Endothelial cell of umbilical vein (primary cell): ENCODE measurements around the gene LSM3. TPM values are rescaled to one million over a fixed set of nuclear protein-coding genes. Genes with fewer than 3 reads are reported as not detected.

Experiments
- BruUV-seq: library from RNA; stranded (reverse); fragments of 400-500 nt; replicated peaks from 2 replicates; lab custom pipeline; 2021; lab: Mats Ljungman, UMichigan
- CTCF ChIA-PET: fragments of 300-600, 350-600 bp; sonication (Branson Sonifier 250); formaldehyde crosslinking; loops from one replicate; lab custom pipeline; 2021; ENCODE audit warnings: antibody characterized with exemption, inconsistent platforms; lab: Charles Lee
- POLR2A ChIA-PET: fragments of 300-600, 350-600 bp; sonication (Branson Sonifier 250); formaldehyde crosslinking; loops from one replicate; lab custom pipeline; 2021; ENCODE audit warnings: antibody characterized with exemption, inconsistent platforms; lab: Charles Lee
- DNase-seq: peaks from one replicate; pipeline ENCODE4 v3.0.0-alpha.2; 2011; ENCODE audit warnings: low read depth, low spot score
- FAIRE-seq: peaks from 2 replicates; lab custom pipeline; 2011; peaks lifted over from hg19 to GRCh38; lab: Jason Lieb, UNC
- H2AFZ ChIP-seq: 2 replicates; pipeline ENCODE4 v1.6.0; 2012; ENCODE audit warnings: low read depth, low read length, control low read depth, inconsistent platforms
- H3K27ac ChIP-seq: 2 replicates; pipeline ENCODE4 v1.5.1; 2011; ENCODE audit warnings: low read depth, mild to moderate bottlenecking, control low read depth, low read length, moderate library complexity; ENCODE audit not compliant: insufficient read depth
- H3K27me3 ChIP-seq, 2 experiments: 2 replicates each; pipeline versions ENCODE4 v1.6.0 to v1.6.1; 2011; ENCODE audit warnings: low read length in 2 of 2, mixed read lengths in 1 of 2; ENCODE audit not compliant: control insufficient read depth in 2 of 2, insufficient read depth in 2 of 2
- H3K36me3 ChIP-seq, 2 experiments: 2 replicates in 1 of 2; 3 replicates in 1 of 2; pipeline ENCODE4 v1.5.1; 2011; ENCODE audit warnings: low read length in 2 of 2, mild to moderate bottlenecking in 1 of 2, moderate library complexity in 1 of 2; ENCODE audit not compliant: control insufficient read depth in 2 of 2, insufficient read depth in 2 of 2; ENCODE audit errors: extremely low read depth in 1 of 2
- H3K4me1 ChIP-seq: 3 replicates; pipeline ENCODE4 v1.5.1; 2011; ENCODE audit warnings: mild to moderate bottlenecking, low read length; ENCODE audit not compliant: control insufficient read depth, insufficient read depth; ENCODE audit errors: extremely low read depth
- H3K4me2 ChIP-seq: 2 replicates; pipeline ENCODE4 v1.6.1; 2011; ENCODE audit warnings: low read length, control low read depth, mixed read lengths; ENCODE audit not compliant: insufficient read depth
- H3K4me3 ChIP-seq, 3 experiments: fragments of 200-600 bp in 1 of 3; sonication (generic), shearing (Covaris generic) in 1 of 3; replicated peaks in 1 of 3; 2 replicates each; pipeline ENCODE4 v1.5.1; 2011 to 2016; ENCODE audit warnings: control low read depth in 3 of 3, low read length in 3 of 3, mild to moderate bottlenecking in 2 of 3, inconsistent platforms in 1 of 3, low read depth in 1 of 3, moderate library complexity in 1 of 3; ENCODE audit not compliant: insufficient read depth in 1 of 3
- H3K79me2 ChIP-seq: 2 replicates; pipeline ENCODE4 v1.6.0; 2012; ENCODE audit warnings: low read length, inconsistent platforms; ENCODE audit not compliant: control insufficient read depth, insufficient read depth
- H3K9ac ChIP-seq: replicated peaks from 2 replicates; pipeline ENCODE3; 2011; ENCODE audit warnings: low read length, control low read depth; ENCODE audit not compliant: insufficient read depth; ENCODE audit errors: extremely low read depth
- H3K9me1 ChIP-seq: replicated peaks from 3 replicates; pipeline ENCODE4 v1.6.0; 2011; ENCODE audit warnings: mild to moderate bottlenecking, low read length; ENCODE audit not compliant: control insufficient read depth, insufficient read depth; ENCODE audit errors: extremely low read depth
- H3K9me3 ChIP-seq: replicated peaks from 2 replicates; pipeline ENCODE4 v1.5.1; 2012; ENCODE audit warnings: low read length, inconsistent platforms; ENCODE audit not compliant: control insufficient read depth, insufficient read depth
- H4K20me1 ChIP-seq: replicated peaks from 2 replicates; pipeline ENCODE3; 2011; ENCODE audit warnings: mild to moderate bottlenecking, low read length; ENCODE audit not compliant: control insufficient read depth, insufficient read depth; ENCODE audit errors: extremely low read depth
- CTCF ChIP-seq, 2 donors: IDR thresholded peaks; 1 replicate in 1 of 2; 2 replicates in 1 of 2; pipeline ENCODE4 v1.5.1; 2011; ENCODE audit warnings: low read length in 2 of 2, mild to moderate bottlenecking in 2 of 2, moderate library complexity in 2 of 2, control low read depth in 1 of 2, inconsistent platforms in 1 of 2, low read depth in 1 of 2; ENCODE audit not compliant: insufficient read depth in 1 of 2; ENCODE audit errors: extremely low read depth in 1 of 2
- EZH2 ChIP-seq: IDR thresholded peaks from 2 replicates; pipeline ENCODE4 v1.6.1; 2012; ENCODE audit warnings: borderline replicate concordance, low read depth, mild to moderate bottlenecking, moderate library complexity, low read length, inconsistent platforms; ENCODE audit not compliant: severe bottlenecking
- FOS ChIP-seq: IDR thresholded peaks from 2 replicates; pipeline ENCODE4 v1.6.1; 2011; ENCODE audit warnings: mild to moderate bottlenecking, low read length, moderate library complexity, borderline replicate concordance; ENCODE audit not compliant: insufficient read depth
- GATA2 ChIP-seq: IDR thresholded peaks from 2 replicates; pipeline ENCODE4 v1.7.0; 2011; ENCODE audit warnings: low read depth, mild to moderate bottlenecking, moderate library complexity, mixed read lengths, low read length; ENCODE audit not compliant: insufficient read length, insufficient read depth
- JUN ChIP-seq: IDR thresholded peaks from 2 replicates; pipeline ENCODE4 v1.6.1; 2011; ENCODE audit warnings: borderline replicate concordance, low read depth; ENCODE audit not compliant: insufficient read length, insufficient read depth
- MYC ChIP-seq: IDR thresholded peaks from one replicate; pipeline ENCODE4 v1.6.1; 2011; ENCODE audit warnings: mild to moderate bottlenecking, low read depth, low read length
- POLR2A ChIP-seq: IDR thresholded peaks from 2 replicates; pipeline ENCODE4 v1.6.1; 2012; ENCODE audit warnings: low read depth, mild to moderate bottlenecking, control low read depth, low read length
- POLR2AphosphoS5 ChIP-seq: IDR thresholded peaks from 2 replicates; pipeline ENCODE4 v1.6.1; 2012; ENCODE audit warnings: low read depth, mild to moderate bottlenecking, control low read depth, low read length, moderate library complexity; ENCODE audit not compliant: insufficient read depth
- dilution Hi-C: fragments of 300-500 bp; cut with MboI; formaldehyde crosslinking; loops from one replicate; pipeline ENCODE4 v1.15.0; 2019; ENCODE audit warnings: low sequenced_read_pairs; ENCODE audit not compliant: extremely low pct_ligation_motif_present
- intact Hi-C: fragments of 100-400 bp; cut with micrococcal nuclease; formaldehyde crosslinking; loops from one replicate; pipeline ENCODE4 v1.10.0; 2022
- polyA plus RNA-seq, 4 experiments: library from polyadenylated mRNA; depleted of rRNA in 3 of 4; stranded (reverse) in 3 of 4; unstranded in 1 of 4; fragments of >200 nt; gene quantifications; 2 replicates each; pipeline versions ENCODE4 v1.2.1 to v1.2.3, GENCODE V29; 2011 to 2012; ENCODE audit warnings: missing spikeins in 1 of 4
- total RNA-seq: library from RNA; stranded (reverse); gene quantifications from 2 replicates; pipeline ENCODE4 v1.2.3, GENCODE V29; 2021
- TF ChIP-seq, protein P1 (sequence below): IDR thresholded peaks from 2 replicates; pipeline ENCODE4 v1.6.1; 2011; ENCODE audit not compliant: insufficient read depth, insufficient read length

LSM3 gene
- total and polyA plus RNA-seq, 2 donors (not counting 3 experiments of a cell fraction or from before 2014, with no cell fraction given) = 4.4 to 13.0 TPM

DNA sequence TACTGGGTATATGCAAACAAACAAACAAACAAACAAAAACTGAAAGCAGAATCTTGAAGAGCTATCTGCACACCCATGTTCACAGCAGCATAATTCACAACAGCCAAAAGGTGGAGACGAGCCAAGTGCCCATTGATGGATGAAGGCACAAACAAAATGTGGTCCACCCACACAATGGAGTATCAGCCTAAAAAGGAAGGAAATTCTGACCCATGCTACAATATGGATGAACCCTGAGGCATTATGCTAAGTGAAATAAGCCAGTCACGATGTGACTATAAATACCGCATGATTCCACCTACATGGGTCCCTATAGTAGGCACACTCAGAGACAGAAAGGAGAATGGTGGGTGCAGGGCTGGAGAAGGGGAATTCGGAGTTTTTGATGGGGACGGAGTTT lies 24.3 kb upstream of the LSM3 start:
- DNase-seq (peak; percentile 58), FAIRE-seq (peak; percentile 42)
- H3K4me1 ChIP-seq = peaks cover 2% of the 10 kb centered on the region
- H3K9me3 ChIP-seq = no peaks in the 10 kb centered on the region
- no peaks in the 10 kb centered on the region for H4K20me1 ChIP-seq
- intact Hi-C loops (no loop called here), dilution Hi-C loops (no loop called here)
- BruUV-seq = no TSS peak
- H3K27ac ChIP-seq = no peak overlapping the region
- no peaks in the 10 kb centered on the region for H3K27me3 ChIP-seq
- CTCF ChIA-PET = interaction anchor here (2.3 kb wide), 1 partner anchor 9 kb away, joined by 6 read pairs; no protein-coding TSS in a partner anchor
- H2AFZ ChIP-seq = no peak overlapping the region
- TF ChIP-seq POLR2A (no peak), CTCF (IDR thresholded peaks at IDR 0.05; ENCODE audit: extremely low read depth in 1 of 2, insufficient read depth in 1 of 2, low read depth in 1 of 2, low read length in 2 of 2) (no peak), EZH2 (no peak), FOS (no peak), GATA2 (no peak), POLR2AphosphoS5 (no peak), MYC (no peak), JUN (no peak)
- TF ChIP-seq, protein P1, sequence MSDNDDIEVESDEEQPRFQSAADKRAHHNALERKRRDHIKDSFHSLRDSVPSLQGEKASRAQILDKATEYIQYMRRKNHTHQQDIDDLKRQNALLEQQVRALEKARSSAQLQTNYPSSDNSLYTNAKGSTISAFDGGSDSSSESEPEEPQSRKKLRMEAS = no peak
- peaks cover 13 to 26% of the 10 kb centered on the region in 2 experiments for H3K36me3 ChIP-seq
- H3K79me2 ChIP-seq = no peaks in the 10 kb centered on the region
- H3K4me2 ChIP-seq = no peak overlapping the region
- no peak overlapping the region for H3K9ac ChIP-seq
- H3K4me3 ChIP-seq = no peak overlapping the region
- POLR2A ChIA-PET = no interaction called here
- H3K9me1 ChIP-seq = no peaks in the 10 kb centered on the region
